GM18526 (cell line): ENCODE results near the gene SHROOM3.

ENCODE experiments used
- POLR2A ChIP-seq: IDR thresholded peaks from 3 replicates; pipeline ENCODE4 v1.6.1; 2011; ENCODE audit not compliant: insufficient read length; ENCODE audit errors: extremely low read depth

SHROOM3 gene

DNA sequence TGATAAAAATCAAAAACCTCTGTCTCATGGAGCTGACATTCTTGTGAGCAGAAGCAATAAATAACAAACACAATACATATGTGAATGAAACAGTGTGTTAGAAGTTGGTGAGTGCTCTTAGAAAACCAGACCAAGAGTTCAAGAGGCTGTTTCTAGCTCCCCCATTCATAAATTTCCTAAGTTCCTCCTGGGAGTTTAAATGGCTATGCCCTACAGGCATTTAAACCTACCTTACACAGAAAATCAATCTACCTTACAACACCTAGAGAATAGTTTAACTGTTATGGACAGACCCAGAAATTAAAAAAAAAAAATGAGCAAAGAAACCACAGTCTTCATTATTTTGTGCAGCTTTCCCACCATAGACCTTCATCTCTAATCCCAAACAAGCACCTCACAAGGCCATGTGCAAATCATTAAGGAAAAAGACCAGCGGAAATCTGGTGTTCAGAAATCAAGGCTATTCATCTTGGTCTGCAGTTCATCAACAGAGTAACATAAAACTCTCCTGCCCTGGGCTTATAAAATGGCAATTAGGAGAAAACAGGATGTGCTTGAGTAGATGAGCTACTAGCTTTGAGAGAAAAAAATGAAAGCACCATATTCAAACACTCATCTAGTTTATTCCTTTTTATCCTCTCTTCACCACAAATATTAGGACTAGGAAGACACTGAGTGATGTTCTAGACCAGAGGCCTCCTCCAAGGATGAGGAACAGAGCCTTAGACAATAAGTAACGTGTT, 147.2 kb downstream of the SHROOM3 start:
- no peak for TF ChIP-seq POLR2A

DNA sequence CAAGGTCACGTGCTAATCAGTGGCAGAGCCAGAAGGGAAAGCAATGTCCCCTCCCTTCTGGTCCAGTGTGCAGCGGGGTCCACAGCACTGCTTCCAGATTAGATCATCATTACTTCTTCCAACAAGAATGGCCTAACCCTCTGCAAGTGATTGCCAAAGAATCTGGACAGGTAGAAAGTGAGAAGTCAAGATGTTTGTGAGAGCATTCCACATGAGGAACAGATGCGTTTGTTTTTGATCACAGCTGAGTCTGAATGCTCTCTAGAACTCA, 147.7 kb downstream of the SHROOM3 start:
- TF ChIP-seq POLR2A, result no peak

DNA sequence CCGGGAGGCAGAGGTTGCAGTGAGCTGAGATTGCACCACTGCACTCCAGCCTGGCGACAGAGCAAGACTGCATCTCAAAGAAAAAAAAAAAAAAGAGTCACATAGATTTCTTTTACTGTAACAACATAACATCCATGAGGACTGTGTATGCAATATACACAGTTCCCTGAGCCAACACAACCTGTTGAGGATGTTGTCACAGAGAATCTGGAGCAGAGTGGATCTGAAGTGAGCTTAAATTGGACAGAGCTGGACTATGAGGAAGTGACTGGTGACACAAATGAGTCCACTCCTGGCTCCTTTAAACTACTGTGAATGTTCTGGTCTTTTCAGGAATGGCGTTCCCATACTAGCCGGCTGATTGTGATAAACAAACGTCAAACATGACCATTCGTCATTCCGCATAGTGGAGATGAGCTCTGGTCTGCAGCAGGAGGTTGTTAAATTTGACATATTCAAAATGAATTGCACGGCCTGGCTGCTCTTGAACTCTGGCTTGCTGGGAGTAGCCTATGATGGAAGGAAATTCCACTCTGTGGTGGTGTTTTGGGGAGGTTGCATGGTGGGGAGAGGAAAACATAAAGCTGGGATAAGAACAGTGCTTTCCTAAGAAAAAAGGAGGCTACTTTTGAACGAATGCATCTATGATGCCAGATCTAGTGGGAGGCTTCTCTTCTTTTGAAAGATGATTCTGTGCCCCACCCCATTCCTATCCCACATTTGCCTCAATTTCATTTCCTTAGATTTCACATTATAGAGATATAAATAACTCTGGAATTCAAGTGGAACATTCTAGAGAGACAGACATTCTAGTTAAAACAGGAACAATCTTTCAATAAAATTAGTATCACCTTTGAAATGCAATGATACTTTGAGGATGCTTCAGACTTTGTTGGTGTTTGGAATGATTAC, 149.5 kb downstream of the SHROOM3 start:
- no peak for TF ChIP-seq POLR2A

DNA sequence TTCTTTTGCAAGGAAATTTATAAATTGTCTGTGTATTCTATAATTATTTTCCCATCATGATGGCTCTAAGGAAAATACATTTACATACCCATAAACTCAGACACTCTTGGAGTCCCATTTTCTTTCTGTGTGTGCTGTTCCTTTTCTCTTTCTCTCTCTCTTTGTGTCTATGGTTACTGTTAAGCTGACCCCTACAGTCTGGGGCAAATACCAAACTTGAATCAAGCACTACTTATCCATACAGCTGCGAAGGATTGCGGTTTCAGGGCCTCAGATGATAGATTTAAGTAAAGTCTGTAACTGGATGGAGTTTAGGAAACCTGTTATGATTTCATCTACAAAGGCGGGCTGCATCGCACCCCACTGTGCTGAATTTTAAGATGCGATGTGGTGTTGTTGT, 150.2 kb downstream of the SHROOM3 start:
- TF ChIP-seq POLR2A, result no peak

DNA sequence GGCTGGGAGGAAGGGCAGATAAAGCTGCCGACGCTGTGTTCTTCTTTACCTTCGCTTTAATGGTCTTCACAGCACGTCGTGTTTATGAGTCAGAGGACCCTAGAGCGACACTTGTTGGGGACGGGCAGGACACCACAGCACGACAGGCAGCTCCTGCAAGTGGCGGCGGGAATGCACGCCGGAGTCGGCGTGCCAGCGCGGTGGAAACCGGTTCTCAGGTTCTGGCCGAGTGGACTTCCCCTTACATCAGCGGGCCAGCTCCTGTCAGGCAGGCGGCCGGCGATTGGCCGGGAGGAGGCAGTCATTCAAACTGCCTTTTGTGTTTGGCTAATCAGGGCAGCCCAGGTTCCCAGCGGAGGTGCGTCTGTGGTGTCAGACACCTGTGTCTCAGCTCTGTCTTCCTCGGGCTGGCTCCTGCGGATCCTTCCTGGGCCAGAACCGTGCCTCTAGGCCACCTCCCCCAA, 150.9 kb downstream of the SHROOM3 start:
- TF ChIP-seq POLR2A, result no peak

DNA sequence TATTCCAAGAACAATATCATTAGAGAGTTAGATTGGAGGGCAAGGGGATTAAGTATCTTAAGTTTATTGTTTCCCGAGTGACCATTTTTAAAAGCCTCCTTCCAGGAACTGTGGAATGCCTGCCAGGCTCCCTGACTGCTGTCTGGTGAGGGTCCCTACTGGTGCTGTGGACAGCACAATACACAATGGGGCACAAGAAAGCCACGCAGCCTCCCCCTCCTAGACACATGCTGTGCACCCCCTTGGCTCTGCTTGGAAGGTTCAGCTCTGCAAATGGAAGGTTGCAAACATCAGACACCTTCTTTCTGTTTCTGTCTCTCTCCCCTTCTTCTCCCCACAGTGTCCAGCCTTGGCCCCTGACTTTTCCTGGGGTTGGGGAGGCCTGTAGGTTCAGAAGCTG, 153.2 kb downstream of the SHROOM3 start:
- TF ChIP-seq POLR2A, result no peak

DNA sequence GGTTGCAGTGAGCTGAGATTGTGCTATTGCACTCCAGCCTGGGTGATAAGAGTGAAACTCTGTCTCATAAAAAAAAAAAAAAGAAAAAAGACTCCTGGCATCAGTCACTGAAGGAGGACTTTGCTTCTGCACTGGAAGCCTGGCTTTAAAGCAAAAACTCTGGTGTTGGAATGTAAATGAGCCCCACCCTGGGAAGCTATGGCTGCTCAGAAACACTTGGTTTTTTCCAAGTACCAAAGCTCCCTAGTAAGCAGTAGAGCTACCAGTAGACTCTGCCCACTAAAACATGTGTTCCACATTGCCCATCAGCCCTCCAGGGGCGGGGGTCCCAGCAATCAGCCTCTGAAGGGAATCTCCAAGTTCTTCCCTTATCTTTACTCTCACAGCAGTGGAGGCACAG, 154.4 kb downstream of the SHROOM3 start:
- TF ChIP-seq POLR2A, result no peak

DNA sequence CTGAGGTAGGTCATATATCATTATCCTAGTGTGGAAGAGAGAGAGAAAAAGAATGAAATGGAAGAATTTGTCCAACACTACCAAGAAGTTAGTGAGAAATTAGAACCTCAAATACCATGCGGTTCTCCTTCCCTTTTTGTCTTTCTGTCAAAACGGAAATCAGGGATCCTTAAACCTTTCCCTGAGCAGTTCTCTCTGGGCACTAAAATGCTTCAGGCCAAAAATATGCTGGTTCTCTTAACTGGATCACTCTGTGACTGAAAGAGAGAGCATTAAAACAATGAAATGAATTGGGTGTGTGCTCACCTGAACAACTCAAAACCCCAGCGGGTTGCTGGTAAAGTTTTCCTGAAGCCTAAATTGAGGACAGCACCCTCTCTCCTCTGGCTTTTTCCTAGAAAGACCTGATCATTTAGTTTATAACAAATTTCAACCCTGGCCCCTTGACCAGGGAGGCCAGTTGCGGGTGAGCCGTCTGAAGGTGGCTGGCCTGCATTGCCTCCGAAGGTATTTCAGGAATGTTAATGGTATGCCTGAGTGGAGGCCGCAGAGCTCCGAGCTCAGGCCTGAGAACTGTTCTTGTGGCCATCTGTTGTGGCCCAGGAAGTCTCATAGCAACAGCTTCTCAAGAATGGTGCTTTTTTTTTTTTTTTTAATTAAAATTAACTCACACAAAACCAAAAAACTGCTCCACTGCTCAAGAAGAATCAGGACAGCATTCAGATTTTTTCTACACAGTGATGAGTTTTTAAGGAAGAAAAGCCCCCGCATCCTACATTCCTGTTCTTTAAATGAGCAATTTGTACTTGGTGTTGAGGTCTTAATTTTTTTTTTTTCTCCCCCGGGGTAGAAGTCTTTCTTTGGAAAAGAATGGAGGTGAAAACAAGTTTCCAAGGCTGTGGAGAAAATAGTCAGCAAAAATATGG, 155.1 kb downstream of the SHROOM3 start:
- TF ChIP-seq POLR2A, result no peak

DNA sequence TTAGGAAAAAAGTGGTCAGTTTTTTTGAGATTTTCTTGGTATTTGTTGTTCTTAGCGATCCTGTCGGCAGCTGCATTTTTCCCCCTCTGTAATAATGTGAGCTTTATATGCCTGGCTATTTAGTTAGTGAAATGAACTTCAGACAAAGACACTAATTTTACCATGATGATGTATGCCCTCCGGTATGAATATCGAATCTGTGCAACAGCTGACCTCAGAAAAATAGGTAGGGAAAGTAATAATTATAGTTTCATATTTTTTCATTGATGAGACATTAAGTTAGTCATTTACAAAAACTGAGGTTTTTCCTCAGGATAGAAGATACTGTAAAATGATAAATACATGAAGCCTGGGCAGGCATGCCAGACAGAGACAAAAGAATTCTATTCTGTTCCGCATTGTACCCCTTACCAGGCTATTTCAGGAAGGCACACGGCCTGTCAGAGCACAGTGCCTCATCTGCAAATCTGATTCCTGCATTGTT, 155.8 kb downstream of the SHROOM3 start:
- TF ChIP-seq POLR2A, result no peak

DNA sequence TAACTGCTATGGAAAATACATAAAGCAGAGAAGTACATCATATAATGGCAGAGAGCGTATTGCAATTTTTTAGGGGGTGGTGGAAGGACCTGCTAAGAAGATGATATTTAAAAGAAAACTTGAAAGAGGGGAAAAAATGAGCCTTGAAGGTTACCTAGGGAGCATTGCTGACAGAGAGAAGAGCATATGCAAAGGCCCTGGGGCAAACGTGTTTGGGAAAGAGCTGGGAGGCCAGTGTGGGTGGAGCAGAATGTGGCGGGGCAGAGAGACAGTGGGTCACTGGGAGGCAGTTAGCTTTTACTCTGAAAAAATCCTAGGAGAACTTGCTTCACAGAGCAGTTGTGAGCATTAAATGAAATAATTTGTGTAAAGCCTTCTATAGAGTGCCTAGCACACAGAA, 157.0 kb downstream of the SHROOM3 start:
- TF ChIP-seq POLR2A, result no peak

DNA sequence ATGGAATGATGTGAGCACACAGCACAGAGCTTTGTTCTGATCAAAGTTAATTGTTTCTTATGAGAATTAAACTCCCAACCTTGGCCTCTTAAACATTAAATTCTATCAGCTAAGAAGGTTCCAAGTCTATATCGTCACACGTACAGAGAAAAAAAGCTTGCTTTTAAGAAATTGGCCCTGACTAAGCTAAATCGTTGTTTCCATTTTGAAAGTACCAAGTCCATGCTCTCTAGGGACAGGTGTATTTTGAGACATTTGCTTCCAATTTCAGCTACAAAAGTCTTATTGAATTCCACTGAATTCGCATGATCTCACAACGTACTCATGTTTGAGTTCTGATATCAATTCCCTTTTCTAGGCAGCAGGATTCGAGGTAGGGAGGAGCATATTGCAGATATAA, 157.4 kb downstream of the SHROOM3 start:
- no peak for TF ChIP-seq POLR2A

DNA sequence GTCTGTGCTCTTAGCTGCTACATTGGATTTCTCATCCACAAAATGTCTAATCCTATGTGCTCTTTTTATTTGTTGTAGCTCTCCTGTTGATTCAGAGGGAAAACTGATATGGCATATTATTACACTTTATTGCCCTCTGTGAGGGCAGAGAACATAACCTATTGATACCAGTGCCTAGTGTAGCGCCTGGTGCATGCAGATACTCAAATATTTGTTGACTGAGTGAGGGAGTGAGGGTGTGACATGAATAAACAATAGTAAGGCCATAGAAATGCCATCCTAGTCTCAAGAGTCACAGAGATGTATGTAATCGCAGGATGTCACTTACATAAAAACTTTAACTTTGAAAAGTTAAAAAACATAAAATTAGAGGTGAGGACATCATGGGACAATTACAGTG, 159.1 kb downstream of the SHROOM3 start:
- TF ChIP-seq POLR2A, result no peak

DNA sequence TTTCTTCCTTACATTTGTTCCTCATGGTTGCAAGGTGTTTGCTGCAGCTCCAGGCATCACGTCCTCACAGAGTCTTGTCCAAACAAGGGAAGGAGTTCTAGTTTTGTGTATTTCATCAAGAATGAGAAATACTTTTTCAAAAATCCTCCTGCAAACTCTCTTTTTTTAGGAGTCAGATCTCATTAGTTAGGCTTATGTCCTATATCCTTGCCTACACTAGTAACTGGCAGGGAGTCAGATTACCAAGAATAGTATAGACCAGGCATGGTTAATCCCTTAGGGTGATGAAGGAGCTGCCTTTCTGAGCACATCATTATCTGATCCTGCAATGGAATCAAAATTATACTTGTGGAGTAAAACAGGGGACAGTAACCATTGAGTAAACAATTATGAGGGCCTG, 160.4 kb downstream of the SHROOM3 start:
- no peak for TF ChIP-seq POLR2A

DNA sequence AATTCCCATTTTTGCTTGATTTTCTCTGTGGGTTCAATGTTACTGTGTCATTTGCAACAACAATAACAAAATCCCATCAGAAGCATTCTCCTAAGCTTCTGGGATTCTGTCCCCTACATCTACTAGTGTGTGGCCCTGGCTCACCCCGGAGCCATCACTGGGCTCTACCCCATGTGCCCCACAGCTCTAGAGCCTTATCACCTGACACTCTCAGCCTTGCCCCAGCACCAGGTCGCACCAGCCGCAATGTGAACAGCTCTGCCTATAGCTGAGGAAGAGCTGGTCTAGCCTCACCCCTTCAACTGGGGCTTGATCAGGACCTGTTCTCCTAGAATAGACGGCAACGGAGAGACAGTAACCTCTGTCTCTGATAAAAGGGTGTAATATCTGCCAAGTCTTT, 161.7 kb downstream of the SHROOM3 start:
- TF ChIP-seq POLR2A, result no peak

DNA sequence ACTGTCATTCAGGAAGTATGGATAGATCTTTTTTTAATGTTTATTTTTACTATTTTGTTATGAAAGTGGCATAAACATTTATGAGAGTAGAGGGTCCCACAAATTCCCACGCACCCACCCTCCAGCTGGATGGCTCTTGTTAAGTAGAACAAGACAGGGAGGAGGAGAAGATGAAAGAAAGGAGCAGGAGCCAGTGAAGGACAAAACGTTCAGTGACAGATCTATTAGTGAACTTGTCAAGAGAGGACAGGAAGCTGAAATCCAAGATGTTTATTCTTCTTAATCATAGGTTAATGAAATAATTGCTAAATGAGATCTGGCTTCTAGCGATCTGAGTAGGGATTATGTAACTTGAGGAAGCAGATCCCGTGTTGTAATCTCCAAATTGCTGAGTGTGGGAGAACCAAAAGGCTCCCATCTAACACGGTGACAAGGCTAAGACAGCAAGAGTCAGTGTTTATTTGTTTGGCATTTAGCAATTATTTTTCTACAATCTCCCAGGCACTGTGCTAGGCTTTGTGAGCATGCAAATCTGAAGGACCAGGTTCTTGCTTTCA, 162.5 kb downstream of the SHROOM3 start:
- TF ChIP-seq POLR2A, result no peak
